Measurements from ENCODE around the gene ANKEF1. TPM values are rescaled to one million over a fixed set of nuclear protein-coding genes. Genes with fewer than 3 reads are reported as not detected.
"Not testable (repeated sequence)": the region's sequence is repeated elsewhere in the genome, so short reads cannot be mapped to it uniquely, and the experiment has no call there.

ANKEF1 gene
- polyA plus RNA-seq, 1 donor from 2014 or later: 6.2 TPM

DNA sequence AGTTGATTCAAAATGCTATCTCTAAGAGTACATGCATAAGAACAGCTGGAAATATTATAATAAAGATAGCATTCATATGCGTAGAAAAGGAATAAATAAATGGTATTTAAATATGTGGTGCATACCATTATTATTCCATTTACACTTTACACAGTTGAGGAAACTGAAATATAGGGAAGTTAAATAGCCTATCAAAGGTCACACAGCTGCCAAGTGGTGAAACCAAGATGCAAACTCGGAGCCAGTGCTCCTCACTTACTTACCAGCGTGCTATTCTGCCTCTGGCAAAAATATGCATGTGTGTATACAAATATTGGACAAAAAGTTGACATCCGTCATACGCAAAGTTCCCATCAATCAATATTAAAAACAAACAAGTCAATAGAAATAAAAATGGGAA, 22.3 kb upstream of the ANKEF1 start:
- Mint-ChIP-seq H3K4me3 (no peak overlapping the region), H3K36me3 (no peaks in the 10 kb centered on the region), H3K9me3 (no peaks in the 10 kb centered on the region), H3K4me1 (no peaks in the 10 kb centered on the region), H3K27me3 (peaks cover 3% of the 10 kb centered on the region), H3K27ac (no peak overlapping the region)

DNA sequence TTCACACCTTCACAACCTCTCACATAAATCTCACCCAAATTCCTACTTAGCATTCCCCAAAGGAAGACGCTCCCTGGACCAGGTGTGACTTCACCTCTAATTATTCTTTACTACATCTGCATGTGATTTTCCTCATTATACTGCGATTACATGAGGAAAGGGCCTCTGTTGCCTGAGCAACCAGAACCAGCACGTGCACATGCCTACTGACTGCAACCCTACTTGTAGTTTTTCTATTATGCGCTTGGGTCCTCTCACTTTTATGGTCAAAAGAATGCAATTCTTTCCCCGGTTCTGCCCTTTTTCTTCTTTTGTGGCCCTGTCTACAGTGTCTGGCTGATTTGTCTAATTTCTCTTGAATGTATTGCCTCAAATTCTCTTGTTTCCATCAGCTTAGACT, 20.4 kb upstream of the ANKEF1 start:
- Mint-ChIP-seq H3K36me3 (no peaks in the 10 kb centered on the region), H3K27me3 (peaks cover 5% of the 10 kb centered on the region), H3K9me3 (no peaks in the 10 kb centered on the region), H3K4me1 (no peaks in the 10 kb centered on the region), H3K4me3 (no peak overlapping the region), H3K27ac (no peak overlapping the region)

DNA sequence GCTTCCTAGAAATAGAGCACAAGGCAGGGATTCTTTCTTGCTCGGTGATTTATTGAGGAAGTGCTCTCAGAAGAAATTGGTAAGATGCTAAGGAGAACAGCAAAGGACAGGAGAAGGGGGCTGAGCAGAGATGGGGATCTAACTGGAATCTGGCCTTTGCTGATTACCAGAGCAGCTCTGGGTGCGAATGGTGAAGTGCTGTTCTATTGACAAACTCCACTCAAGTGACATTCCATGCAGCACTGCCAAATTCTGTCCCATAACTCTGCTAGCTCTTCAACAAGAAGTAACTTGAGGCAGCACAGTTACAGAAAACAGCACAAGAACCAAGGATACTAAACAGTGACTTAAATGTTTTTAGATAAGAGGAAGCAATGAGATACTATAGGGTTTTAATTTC, 13.8 kb upstream of the ANKEF1 start:
- Mint-ChIP-seq H3K36me3 (peaks cover 1% of the 10 kb centered on the region), H3K27ac (peak overlapping the region in 1 of 3 donors; percentile 72), H3K9me3 (peaks cover 0 to 3% (median 0%) of the 10 kb centered on the region in 3 donors), H3K4me3 (no peak overlapping the region), H3K4me1 (no peaks in the 10 kb centered on the region), H3K27me3 (peaks cover 6% of the 10 kb centered on the region)

DNA sequence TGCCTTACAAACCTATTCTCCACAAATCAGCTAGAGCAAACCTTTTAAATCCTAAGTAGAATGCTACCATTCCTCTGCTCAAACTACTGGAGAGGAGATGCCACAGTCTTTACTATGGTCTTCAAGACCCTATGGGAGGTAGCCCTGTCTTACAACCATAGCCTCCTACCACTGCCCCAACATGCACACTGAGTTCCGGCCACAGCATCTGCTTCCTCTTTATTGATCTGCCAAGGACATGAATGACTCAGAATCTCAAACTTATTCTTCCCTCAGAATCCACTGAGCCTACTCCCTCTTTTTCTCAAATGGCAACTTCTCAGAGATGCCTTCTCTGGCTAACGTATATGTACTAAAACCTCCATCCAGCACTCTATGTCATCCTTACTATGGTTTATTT, 12.2 kb upstream of the ANKEF1 start:
- peaks cover 4% of the 10 kb centered on the region for H3K36me3 Mint-ChIP-seq
- H3K27me3 Mint-ChIP-seq: peaks cover 9% of the 10 kb centered on the region
- no peaks in the 10 kb centered on the region for H3K4me1 Mint-ChIP-seq
- H3K4me3 Mint-ChIP-seq: no peak overlapping the region
- H3K27ac Mint-ChIP-seq: no peak overlapping the region
- peaks cover 0 to 4% (median 3%) of the 10 kb centered on the region in 3 donors for H3K9me3 Mint-ChIP-seq

DNA sequence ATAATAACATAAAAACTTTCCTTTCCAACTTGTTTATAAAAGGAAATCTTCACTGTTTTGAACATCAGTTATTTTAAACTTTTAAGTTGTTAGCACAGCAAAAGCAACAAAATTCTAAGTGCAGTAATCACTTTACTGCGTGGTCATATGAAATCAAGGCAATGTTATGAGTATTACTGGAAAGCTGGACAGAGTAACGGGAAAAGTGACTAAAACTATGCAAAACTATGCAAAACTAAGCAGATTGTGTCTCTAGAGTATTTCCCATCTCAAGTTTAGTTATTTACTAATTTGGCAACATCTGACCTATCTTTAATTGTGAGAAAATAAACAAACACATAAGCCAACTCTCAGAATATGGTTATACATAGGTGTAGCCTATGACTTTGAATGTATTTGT, 10.9 kb upstream of the ANKEF1 start:
- H3K9me3 Mint-ChIP-seq: peaks cover 0 to 4% (median 3%) of the 10 kb centered on the region in 3 donors
- H3K27me3 Mint-ChIP-seq: peaks cover 13% of the 10 kb centered on the region
- H3K4me3 Mint-ChIP-seq: no peak overlapping the region
- H3K36me3 Mint-ChIP-seq: peaks cover 4% of the 10 kb centered on the region
- H3K4me1 Mint-ChIP-seq: no peaks in the 10 kb centered on the region
- H3K27ac Mint-ChIP-seq: no peak overlapping the region

DNA sequence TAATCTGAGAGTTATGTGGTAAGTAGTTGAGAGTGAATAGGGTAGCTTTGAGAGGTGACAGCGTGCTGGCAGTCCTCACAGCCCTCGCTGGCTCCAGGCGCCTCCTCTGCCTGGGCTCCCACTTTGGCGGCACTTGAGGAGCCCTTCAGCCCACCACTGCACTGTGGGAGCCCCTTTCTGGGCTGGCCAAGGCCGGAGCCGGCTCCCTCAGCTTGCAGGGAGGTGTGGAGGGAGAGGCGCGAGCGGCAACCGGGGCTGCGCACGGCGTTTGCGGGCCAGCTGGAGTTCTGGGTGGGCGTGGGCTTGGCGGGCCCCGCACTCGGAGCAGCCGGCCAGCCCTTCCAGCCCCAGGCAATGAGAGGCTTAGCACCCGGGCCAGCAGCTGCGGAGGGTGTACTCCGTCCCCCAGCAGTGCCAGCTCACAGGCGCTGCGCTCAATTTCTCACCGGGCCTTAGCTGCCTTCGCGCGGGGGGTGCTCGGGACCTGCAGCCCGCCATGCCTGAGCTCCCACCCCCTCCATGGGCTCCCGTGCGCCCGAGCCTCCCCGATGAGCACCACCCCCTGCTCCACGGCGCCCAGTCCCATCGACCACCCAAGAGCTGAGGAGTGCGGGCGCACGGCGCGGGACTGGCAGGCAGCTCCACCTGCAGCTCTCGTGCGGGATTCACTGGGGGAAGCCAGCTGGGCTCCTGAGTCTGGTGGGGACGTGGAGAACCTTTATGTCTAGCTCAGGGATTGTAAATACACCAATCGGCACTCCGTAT, 3.2 kb upstream of the ANKEF1 start:
- H3K9me3 Mint-ChIP-seq, H3K4me3 Mint-ChIP-seq, H3K27ac Mint-ChIP-seq, H3K36me3 Mint-ChIP-seq, H3K4me1 Mint-ChIP-seq: not testable (repeated sequence)
- peaks cover 13% of the 10 kb centered on the region for H3K27me3 Mint-ChIP-seq

DNA sequence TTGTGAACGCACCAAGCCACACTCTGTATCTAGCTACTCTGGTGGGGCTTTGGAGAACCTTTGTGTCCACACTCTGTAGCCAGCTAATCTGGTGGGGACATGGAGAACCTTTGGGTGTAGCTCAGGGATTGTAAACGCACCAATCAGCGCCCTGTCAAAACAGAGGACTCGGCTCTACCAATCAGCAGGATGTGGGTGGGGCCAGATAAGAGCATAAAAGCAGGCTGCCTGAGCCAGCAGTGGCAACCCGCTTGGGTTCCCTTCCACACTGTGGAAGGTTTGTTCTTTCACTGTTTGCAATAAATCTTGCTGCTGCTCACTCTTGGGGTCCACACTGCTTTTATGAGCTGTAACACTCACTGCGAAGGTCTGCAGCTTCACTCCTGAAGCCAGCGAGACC, 2.5 kb upstream of the ANKEF1 start:
- not testable (repeated sequence) for H3K4me1 Mint-ChIP-seq, H3K4me3 Mint-ChIP-seq, H3K27ac Mint-ChIP-seq, H3K9me3 Mint-ChIP-seq, H3K36me3 Mint-ChIP-seq
- H3K27me3 Mint-ChIP-seq: peaks cover 11% of the 10 kb centered on the region

DNA sequence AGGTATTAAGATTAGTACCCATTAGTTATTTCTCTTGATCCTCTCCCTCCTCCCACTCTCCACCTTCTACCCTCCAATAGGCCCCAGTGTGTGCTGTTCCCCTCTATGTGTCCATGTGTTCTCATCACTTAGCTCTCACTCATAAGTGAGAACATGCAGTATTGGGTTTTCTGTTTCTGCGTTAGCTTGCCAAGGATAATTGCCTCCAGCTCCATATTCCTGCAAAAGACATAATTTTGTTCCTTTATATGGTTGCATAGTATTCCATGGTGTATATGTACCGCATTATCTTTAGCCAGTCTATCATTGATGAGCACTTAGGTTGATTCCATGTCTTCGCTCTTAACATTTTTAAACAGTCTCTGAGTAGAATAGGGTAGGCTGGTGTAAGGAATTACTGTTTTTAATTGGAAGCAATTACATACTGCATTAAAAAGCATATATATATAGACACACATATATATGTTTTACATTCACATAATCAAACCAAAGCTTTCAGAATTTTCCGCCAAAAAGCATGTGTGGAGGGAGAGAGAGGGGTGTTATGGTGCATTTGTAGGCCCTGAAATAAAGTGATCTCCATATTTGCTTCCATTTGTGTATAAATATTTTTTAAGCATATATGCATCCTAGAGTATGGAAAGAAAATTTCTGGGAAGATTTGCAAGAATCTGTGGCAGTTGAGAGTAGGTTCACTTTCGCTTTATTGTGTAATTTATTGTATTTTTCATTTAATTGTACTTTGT, 709 bp upstream of the ANKEF1 start:
- Mint-ChIP-seq H3K27me3 (peaks cover 6% of the 10 kb centered on the region), H3K27ac (no peak overlapping the region), H3K4me1 (peaks cover 4 to 8% (median 7%) of the 10 kb centered on the region in 3 donors), H3K4me3 (peak overlapping the region in 2 of 4 donors; percentile 65 to 68), H3K9me3 (no peaks in the 10 kb centered on the region), H3K36me3 (peaks cover 3% of the 10 kb centered on the region)

DNA sequence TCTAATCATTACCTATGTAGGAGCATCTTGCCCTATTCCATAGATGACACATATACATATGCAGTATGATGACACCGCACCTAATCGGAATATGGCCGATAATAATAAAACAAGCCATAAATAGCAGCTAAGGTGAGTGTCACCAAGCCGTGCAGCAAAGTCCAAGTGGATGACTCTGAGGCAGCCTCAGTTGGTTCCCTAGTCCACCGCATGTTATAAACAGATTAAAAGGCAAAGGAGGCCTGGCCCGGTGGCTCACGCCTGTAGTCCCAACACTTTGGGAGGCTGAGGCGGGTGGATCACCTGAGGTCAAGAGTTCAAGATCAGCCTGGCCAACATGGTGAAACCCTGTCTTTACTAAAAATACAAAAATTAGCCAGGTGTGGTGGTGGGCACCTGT, 1.5 kb downstream of the ANKEF1 start:
- Mint-ChIP-seq H3K4me1 (peaks cover 8 to 12% (median 10%) of the 10 kb centered on the region in 3 donors), H3K4me3 (peak overlapping the region in 1 of 4 donors; percentile 68), H3K27ac (peak overlapping the region in 1 of 3 donors; percentile 50)
- not testable (repeated sequence) for H3K9me3 Mint-ChIP-seq, H3K36me3 Mint-ChIP-seq, H3K27me3 Mint-ChIP-seq

DNA sequence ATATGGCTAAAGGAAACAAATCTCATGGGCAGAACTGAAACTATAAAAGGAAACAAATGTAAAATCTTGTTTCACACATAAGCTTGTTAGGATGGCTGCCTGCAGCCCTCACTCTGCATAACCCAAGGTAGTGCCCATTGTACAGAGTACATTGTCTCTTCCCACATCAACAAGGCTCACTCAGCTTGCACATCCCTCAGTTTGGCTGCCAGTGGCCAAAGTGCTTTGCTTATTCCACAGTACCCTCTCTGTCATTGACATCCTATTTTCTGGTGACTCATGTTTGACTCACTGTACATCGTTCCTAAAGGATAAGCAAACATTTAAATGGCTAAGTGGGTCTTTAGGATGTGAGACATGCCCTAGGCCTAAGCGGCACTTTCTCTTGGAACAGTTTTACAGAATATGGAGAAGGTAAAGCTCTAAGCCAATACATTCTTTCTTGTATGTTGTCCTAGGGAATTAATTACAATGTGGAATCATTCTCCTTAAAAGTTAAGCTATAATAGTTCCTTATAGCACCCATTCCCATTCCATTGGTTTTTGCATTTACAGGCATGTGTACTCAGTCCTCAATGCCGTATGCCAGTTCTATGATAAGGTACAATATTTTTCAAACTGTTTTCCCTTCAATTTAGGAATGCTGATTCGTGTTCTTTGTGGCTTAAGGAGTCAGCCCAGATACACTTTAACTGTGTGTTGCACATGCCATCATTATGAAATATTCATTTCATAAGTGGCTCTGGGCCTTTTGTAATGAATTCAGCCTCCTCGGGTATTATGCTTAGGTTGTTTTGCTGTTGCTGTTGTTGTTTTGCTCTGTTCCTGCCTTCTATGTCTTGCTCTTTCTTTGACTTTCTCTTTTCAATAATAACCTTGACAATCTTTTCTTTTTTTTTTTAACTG, 5.5 kb downstream of the ANKEF1 start:
- Mint-ChIP-seq H3K9me3 (no peaks in the 10 kb centered on the region), H3K36me3 (peaks cover 6% of the 10 kb centered on the region), H3K4me3 (peak overlapping the region in 1 of 4 donors; percentile 19), H3K27ac (no peak overlapping the region), H3K4me1 (peaks cover 3 to 12% (median 4%) of the 10 kb centered on the region in 3 donors), H3K27me3 (no peaks in the 10 kb centered on the region)

DNA sequence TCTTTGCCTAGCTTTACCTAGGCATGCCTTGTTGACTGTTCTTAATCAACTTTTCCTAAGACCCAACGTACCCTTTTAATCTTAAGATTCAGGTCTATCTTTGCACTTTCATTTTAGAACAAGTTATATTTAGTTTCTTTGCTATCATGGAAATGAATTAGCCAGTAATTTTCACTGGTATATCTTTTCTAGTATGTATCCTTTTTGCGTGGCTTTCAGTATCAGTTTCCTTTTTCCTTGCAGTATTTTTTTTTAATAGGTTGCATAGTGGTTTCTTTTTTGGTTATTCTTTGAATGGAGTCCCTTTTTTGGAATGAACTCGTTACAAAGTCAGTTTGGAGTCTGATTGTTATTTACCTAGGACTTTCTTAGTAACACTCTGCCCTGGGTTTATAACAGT, 7.3 kb downstream of the ANKEF1 start:
- Mint-ChIP-seq H3K9me3 (no peaks in the 10 kb centered on the region), H3K4me1 (peaks cover 3 to 8% (median 4%) of the 10 kb centered on the region in 3 donors), H3K27ac (no peak overlapping the region)

DNA sequence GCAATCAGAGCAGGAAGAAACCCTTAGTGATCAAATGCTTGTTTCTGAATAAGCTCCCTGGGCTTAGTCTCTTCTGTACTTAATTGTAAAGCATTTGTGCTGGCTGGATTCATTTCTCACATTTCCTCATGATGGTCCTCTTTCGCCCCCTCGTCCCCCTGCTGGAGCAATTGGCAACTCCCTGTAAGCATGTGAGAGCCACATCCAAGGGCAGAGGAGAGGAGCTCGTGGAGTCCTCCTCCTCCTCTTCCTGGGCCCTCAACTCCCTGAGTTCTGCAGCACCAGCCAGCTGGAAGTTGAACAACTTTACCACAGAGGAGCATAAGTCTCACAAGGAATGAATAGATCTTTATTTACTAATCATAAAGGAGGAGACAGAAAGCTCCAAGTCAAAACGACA, 12.6 kb downstream of the ANKEF1 start:
- no peaks in the 10 kb centered on the region for H3K4me1 Mint-ChIP-seq
- H3K27ac Mint-ChIP-seq: no peak overlapping the region
- H3K4me3 Mint-ChIP-seq: no peak overlapping the region
- no peaks in the 10 kb centered on the region for H3K9me3 Mint-ChIP-seq
- H3K27me3 Mint-ChIP-seq: no peaks in the 10 kb centered on the region
- peaks cover 5% of the 10 kb centered on the region for H3K36me3 Mint-ChIP-seq

More for the DNA sequence above, 7.3 kb downstream of the ANKEF1 start:
- peaks cover 6% of the 10 kb centered on the region for H3K36me3 Mint-ChIP-seq
- no peaks in the 10 kb centered on the region for H3K27me3 Mint-ChIP-seq
- H3K4me3 Mint-ChIP-seq: no peak overlapping the region

DNA sequence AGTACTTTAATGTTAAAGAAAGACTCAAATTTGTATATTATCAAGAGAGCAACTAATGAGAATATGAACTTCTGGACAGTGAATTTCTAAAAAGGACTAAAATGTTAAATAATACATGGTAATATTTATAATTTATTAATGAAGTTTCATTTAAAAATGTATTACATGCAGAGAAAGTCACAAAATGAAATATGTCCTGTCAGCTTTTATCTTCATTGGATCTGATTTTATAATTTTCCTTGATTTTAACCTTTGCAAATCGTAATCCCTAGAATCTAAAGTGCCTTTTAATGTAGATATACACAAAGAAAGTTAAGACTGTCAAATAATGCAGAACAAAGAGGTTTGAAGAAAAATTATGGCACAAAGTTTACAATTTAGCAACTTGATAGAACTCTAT, 16.4 kb downstream of the ANKEF1 start:
- Mint-ChIP-seq H3K36me3 (peaks cover 10% of the 10 kb centered on the region), H3K9me3 (no peaks in the 10 kb centered on the region), H3K4me3 (no peak overlapping the region), H3K4me1 (no peaks in the 10 kb centered on the region), H3K27me3 (no peaks in the 10 kb centered on the region), H3K27ac (no peak overlapping the region)

DNA sequence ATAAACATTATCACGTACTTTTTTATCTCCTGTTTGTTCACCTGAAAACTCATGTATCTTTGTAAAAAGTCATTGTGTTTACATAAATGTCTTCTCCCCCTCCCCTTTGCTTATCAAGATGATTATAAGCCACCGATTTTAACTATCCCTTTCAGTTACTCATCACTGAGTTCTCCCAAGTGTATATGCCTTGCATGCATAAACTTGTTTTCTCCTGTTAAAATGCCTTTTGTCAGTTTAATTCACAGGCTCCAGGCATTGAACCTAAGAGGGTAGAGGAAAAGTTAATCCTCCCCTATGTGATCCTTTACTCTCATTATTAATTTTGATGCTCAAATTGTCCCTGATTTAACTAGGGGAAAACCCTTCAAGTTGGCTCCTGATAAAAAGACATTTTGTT, 24.2 kb downstream of the ANKEF1 start:
- peaks cover 10 to 12% (median 10%) of the 10 kb centered on the region in 3 donors for H3K4me1 Mint-ChIP-seq
- H3K27me3 Mint-ChIP-seq: peaks cover 20% of the 10 kb centered on the region
- peaks cover 7% of the 10 kb centered on the region for H3K36me3 Mint-ChIP-seq
- no peak overlapping the region for H3K4me3 Mint-ChIP-seq
- no peak overlapping the region for H3K27ac Mint-ChIP-seq
- no peaks in the 10 kb centered on the region for H3K9me3 Mint-ChIP-seq

DNA sequence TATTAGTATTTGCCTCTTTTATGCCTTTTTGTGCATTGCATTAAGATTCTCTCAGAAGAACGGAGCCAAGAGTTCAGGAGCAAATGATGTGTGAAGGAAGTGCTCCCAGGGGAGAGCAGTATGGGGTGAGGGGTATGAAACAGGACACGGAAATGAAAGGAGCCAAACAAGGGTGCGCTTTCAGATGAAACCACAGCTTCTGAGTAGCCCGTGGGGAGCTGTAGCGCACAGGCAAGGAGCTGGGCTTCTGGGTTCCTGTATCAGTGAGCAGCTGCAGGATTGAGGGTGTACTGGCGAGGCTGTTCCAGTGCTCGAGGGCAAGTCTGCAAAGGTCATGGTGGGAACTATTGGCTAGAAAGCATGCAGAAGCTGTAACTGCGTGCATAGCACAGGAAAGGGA, 25.4 kb downstream of the ANKEF1 start:
- H3K27ac Mint-ChIP-seq: no peak overlapping the region
- H3K4me3 Mint-ChIP-seq: peak overlapping the region in 2 of 4 donors; percentile 3 to 30
- H3K36me3 Mint-ChIP-seq: peaks cover 5% of the 10 kb centered on the region
- H3K9me3 Mint-ChIP-seq: no peaks in the 10 kb centered on the region
- H3K27me3 Mint-ChIP-seq: peaks cover 25% of the 10 kb centered on the region
- H3K4me1 Mint-ChIP-seq: peaks cover 10 to 12% (median 10%) of the 10 kb centered on the region in 3 donors

All from IgD-negative memory B cell (primary cell).